Middle frontal gyrus (tissue), 1 donor: ENCODE measurements around the gene KLHL35.

ENCODE experiments used
- DNase-seq: peaks from one replicate; pipeline ENCODE4 v3.0.0-alpha.2; 2015; ENCODE audit warnings: low spot score; ENCODE audit errors: extremely low spot score

Gene KLHL35

DNA sequence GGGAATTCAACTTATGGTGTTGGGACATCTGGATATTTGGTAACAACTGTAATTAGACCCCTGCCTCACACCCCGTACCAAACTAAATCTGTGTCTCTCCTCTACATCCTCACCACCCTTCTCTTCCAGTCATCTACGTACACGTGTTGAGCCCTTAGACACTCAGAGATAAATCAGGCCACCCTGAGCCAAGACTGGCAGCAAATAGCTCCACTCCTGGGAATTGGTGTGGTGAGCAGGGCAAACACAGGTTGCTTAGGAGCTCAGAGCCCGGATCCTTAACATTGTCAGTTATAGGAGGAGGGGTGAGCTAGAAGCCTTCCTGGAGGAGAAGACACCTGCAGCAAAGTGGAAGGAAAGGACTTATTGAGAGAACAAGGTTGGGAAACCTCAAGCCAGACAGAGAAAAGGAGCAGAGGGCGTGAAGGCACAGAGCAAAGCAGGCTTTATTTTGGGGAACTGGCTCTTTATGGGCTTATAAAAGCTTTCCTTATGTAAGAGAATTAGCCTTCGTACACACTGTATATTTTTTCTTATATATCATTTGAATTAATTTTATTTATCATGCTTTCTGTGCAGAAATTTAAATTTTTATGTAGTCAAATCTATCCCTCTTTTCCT lies 36.9 kb upstream of the KLHL35 start:
- no peak for DNase-seq

DNA sequence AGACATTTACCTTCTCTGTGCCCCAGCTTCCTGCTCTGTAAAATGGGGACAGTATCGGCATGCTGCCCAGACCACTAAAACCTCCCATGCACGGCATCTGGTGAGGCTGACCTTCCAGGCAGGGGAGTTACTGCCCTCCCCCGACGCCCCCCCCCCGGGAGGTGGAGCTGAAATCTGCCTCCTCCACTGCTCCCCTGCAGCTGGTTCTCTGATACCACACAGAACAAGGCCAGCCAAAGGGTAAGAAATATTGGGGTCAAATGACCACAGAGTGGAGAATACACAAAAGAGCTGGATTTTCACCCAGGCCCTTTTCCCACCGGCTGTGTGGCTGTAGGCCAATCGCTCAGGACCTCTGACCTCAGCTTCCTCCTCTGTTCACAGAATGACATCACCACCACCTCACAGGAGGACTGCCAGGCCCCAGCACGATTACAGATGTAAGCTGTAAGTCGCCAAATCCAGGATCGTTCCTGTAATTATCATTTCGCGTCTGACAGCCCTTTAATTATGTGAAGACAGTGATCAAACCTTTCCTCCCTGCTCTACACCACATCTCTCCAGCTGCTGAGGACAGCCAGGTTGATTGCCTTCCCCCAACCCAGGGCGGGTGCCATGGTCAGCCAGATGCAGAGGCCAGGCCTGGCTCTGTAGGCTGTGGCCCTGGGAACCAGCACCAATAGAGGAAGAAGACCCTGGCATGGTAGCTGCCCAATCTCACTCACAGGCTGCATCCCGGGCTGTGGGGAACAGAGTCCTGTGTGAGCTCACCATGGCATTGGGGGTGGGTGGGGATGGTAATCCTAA lies 35.7 kb upstream of the KLHL35 start:
- no peak for DNase-seq

DNA sequence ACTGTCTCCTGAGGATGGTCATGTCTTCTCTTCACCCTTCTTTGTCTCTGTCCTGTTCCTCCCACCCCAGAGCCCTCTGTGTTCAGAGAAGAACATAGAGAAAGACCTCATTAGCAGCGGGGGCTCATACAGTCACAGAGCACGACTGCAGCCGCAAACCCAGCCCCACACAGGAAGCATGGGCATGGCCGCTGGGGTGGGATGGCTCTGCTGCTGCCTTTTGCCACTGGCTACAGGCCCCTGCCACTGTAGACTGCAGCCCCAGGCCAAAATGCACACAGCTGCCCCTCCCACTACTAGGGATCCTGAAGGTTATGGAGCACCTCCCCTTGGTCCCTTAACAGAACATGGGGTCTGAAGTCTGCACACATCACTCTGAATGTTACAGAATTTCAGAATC lies 34.9 kb upstream of the KLHL35 start:
- no peak for DNase-seq

DNA sequence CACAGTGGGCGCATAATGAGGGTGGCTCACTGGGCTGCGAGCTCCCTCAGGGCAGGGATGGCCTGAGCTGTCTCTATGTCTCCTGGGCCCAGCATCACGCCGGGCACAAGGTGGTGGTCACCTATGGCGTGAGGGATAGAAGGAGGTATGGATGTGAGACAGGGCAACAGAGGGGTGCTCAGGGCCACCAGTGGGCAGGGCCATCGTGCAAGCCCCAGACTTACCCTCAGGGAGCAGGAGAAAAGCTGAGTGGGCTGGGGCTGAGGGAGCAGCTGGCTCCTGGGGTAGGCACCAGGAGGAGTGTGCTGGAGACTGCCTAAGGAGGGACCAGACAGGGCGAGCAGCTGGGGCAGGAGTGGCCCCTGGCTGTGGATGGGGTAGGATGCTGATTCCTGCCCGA lies 34.3 kb upstream of the KLHL35 start:
- no peak for DNase-seq

DNA sequence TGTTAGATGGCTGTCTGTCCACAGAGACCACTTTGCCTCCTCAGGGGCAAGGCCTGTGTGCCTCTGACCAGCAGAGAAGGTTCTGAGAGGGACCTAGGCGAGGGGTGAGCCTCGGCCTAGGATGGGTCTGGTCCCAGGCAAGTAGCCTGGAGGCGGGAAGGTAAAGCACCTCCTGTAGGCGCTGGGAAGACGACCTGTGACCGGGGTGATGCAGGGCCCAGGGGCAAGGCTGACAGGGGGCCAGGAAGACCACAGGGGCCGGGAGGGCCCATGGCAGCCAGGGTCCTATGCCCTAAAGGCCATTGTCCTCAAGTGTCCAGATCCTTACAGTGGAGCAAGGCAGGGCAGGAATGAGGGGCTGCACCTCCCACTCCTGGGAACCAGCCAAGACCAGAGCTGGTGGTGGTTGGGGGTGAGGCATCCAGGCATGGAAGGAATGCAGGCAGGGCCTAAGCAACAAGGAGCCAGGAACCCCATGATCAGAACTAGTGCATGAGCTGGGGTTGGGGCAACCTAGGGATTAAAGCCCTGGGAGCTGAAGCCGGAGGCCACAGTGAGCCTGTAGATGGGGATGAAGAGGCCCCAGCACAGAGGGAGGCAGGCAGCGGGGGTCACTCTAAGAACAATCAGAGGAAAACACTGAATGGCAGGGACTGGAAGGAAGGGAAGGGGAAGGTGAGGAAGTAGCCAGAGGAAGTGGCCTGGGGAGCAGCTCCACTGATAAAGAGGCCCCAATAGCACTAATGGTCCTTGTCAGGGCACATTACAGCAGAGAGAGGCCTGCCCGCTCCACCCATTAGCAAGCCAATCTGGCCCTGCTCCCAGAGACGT lies 32.9 kb upstream of the KLHL35 start:
- no peak for DNase-seq

DNA sequence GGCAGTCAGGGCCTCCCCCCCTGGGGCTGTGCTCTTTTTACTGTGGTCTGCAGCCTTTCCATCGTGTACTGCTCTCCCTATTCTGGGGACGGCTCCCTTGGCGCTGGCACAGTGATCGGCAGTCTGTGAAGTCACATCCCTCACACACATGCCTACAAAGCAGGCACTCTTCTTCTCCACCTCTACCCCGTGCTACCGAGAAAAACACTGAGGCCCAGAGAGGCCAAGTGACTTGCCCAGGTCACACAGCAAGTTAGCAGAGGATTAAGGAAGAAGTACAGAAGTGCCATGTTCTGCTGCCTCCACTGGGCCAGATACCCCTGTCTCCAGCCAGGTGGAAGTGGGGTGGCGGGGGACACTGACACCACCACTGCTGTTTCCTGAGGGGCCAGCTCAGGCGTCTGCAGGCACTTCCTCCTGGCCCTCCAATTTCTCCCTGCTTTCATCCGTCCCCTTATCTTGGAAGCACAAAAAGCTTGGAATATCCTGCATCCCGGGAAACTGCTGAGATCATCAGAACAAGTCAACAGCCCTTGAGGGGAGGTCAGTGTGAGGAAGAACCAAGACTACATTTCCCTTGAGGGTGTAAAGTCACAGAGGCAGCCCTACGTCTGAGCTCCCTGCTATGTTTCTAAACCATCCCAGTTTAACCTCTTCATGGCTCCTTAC lies 30.2 kb upstream of the KLHL35 start:
- DNase-seq: no peak

DNA sequence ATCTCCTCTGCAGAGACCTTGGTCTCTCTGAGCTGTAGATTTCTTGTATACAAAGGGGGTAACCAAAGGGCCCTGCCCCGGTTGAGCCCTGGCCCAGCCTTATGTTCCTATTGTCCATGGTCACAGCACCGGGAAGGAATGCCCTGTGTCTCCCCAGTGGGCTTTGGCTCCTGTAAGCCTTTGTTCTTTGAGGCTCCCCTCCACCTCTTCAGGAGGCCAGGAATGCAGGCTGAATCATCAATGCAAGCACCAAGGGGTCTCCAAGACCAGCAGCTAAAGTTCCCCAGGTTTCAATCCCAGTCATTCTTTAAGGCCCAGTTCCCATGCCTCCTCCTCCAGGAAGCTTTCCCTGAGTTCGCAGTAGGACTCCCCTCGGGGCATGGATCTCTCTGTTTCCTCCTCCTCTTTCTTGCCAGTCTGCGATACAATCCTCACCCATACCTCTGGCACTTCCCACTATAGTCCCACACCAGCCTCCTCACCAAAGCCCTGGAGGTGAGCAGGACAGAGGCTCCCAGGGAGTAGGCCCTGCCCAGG lies 29.2 kb upstream of the KLHL35 start:
- no peak for DNase-seq

DNA sequence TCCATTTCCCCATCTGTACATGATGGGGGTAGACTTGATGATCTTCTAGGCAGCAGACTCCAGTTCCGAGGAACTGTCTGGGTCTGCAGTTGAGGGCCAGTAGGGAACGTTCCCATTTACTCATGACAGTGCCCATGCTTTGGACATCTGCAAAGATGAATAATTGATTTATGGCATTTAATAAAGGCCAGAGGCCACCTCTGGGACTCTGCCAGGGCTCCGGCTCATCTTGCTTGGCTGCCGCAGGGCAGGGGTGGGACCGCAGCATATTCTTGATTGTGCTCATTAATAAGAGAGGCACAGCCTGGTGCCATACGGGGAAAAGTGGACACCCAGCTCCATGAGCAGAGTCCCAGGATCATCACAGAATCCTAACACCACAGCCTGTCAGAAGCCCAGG lies 28.1 kb upstream of the KLHL35 start:
- no peak for DNase-seq

DNA sequence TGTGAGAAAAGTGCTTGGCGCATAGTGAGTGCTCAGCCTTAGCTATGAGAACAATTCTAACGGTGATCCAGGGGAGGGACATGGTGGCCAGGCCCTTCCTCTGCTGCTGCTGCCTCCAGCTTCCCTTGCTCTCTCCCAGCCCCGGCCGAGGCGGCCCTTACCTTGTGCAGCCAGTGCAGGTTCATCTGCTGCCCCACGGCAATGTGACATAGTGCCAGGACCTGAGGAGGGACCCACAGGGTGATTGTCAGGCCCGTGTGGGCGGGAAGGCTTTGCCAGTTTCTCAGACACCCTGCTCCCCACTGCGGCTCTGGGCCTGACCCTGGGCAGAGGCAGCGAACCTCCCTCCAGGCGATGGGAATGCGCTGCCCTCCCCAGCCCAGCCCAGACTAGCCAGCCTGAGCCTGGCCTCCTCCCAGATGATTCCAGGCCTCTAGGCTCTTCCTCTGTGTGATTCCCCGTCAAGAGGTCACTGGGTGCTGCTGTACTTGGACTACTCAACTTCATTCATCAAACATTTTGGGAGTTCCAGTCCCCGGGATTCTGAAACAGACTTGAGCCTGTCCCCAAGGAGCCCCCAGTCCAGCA lies 23.7 kb upstream of the KLHL35 start:
- DNase-seq: no peak

DNA sequence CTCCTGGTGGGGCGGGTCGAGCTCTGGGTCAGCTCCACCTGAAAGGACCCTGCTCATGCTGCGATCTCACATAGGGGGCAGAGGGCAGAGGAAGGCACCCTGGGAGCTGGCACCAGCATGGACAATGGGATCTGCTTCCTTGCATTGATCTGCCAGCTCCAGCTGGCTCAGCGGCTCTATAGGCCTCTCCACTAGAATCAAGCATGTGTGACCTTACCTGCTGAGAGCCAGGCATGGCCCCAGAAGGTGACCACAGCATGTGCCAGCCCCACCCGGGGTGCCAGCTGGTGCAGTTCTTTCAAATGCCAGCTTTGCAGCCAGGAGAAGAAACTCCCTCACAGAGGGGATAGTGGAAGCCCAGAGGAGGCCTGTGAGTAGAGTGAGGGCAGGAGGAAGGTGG lies 22.0 kb upstream of the KLHL35 start:
- DNase-seq: no peak

DNA sequence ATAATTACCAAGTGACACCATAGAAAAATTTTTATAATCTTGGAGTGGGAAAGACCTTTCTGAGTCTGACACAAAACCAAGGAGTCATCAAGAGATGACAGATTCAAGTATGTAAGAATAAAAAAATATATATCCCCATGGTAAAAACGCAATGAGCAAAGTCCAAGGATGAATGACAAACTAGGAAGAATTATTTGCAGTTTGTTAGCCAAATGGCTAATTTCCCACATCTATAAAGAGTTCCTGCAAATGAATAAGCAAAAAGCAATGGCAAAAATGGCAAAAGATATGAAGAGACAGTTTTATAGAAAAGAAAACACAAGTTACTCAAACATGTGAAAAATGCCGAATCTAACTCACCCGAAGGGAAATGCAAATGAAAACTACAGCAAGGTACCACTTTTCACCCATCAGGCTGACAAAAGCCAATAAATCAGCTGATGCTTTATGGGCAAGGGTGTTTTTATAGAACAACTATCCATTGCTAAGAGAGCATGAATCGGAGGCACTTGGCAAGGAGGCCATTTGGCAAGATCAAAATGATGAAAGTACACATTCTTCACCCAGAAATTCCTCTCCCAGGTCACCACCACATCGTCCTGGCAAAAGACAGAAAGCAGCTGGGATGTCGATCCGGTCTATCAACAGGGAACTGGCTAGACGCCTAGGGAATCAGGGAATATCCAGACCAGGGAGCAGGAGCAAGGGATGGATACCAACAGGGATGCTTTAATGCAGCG lies 21.1 kb upstream of the KLHL35 start:
- DNase-seq: no peak

DNA sequence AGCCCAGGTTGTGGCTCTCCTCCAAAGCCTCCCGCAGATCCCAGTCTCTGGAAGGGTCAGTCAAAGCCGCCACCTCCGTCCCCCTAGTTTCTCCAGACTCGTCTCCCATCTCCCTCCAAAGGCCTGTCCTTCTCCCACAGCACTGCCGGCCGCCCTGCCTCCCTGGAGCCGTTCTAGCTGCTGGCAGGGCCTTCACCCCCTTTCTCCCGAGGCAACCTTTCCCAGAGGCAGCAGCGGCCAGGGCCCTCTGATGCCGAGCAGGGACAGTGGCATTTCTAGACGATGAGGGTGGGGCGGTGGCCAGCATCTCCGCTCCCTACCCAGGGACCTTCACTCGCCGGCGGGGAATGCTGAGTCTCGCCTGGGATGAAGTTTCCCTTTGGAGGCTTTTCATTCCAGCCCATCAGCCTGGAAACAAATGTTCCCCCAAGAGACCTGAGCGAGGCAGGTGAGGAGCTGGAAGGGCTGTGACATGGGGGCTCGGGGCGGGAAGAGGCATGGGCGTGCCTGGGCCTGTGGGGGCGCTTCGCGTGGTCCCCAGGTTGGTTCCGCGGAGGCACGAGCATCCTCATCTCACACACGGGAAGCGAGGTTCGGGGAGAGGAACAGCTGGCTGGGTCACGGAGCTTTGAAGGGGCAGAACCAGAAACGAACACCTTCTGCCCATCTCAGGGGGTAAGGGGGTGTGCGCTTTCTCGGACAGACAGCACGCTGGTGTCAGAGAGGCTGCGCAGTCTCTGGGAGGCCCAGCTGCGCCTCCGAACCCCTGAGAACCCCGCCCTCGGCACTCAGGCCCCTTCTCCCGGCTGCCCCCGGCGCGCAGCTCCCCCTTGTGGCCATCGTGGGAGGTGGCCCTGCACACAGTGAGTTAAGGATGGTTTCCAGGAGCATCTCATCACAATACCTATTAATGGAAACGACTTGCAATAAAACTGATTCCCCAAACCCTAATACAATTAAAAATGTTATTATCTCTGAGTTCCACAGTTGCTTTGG lies 18.1 kb upstream of the KLHL35 start:
- no peak for DNase-seq

DNA sequence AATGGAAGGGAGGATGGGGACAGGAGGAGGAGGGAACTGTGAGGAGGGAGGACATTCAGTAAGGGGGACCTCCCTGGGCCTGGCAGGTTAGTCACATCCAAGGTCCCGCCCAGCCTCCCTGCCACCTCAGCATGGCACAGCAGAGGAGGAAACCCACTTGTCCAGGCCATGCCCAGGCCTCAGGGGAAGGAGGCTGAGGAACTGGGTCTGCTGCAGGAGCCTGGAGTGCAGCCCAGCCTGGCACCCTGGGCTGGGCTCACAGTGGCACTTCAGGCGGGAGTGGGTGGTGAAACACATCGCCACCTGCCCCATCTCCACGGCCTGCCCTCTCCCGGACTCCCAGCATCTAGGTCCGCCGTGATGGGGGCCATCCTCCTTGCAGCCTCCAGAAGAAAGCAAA lies 17.2 kb upstream of the KLHL35 start:
- no peak for DNase-seq

DNA sequence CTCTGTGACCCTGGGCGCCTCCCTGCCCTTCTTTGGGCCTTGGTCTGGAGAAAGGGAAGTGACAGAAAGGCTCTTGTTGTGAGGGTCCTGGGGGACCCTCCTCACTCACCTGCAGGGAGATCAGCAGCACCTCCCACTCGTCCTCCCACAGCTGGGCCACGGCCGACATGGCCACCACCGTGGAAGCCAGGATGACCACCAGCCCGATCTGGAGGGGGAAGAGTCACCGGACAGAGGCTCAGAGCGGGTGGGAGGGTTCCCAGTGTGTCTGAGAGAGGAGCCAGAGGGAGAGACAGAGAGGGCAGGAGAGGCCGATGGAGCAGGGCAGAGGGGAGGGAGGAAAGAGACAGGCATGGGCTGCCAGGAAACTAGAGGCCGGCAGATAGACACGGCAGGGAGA lies 16.8 kb upstream of the KLHL35 start:
- DNase-seq: no peak

DNA sequence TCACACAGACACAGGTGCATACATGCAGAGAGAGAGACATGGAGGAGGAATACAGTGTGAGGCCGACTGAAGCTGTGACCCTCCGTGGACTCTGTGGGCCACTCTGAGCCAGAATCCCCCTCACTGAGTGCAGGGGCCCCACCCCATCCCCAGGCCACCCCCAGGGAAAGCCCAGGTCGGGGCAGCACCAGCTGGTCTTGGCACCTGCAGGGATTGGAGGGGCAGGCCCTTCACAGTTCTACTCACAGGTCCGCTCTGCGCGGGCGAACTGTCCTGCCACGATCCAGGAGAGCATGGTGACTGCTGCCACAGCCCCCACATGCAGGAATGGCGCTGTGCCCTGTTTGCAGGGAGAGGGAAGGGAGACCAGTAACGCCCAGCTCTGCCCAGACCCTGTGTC lies 16.3 kb upstream of the KLHL35 start:
- DNase-seq: no peak

DNA sequence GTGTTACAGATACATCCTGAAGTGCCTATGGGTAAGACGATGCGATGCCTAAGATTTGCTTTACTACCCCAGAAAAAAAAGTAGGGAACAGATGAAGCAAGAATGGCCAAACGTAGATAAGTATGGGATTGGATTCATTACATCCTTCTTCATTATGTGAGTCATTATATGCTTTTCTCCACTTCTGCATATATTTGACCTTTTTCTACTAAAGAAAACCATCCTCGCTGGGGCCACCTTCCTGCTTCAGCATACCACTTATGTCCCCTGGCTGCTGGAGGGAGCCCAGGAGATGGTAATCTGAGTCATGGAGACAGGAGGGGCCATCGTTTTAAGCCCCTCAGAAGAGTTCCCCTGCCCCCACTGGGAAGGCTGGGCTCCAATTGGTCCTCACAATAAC lies 14.4 kb upstream of the KLHL35 start:
- DNase-seq: no peak

DNA sequence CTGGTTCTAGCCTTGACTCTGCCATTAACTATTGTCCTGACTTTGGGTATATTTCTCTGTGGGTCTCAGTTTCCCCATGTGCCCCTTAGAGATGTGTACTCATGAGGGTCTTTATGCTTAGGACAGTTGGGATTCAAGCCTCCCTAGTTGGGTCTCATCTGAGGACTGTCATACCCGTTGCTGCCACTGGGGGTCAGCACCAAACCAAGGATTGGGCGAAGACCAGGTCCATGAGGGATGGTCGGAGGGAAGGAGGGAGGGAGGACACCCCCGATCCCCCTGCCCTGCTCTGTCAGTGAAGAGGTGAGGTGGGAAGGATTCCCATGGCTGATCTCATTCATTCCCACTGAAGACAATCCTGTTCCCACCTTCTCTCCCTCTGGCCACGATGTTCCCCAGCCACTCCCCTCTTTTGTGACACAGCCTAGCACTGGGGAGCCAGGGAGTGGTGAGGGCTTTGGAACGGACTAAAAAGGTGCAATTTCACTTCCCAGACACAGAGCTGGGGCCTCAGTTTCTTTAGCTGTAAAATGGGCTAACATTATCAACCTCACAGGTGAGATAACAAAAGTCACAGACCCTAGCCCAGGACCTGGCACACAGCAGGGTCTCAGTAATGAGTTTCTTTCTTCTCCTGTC lies 12.4 kb upstream of the KLHL35 start:
- DNase-seq: no peak

DNA sequence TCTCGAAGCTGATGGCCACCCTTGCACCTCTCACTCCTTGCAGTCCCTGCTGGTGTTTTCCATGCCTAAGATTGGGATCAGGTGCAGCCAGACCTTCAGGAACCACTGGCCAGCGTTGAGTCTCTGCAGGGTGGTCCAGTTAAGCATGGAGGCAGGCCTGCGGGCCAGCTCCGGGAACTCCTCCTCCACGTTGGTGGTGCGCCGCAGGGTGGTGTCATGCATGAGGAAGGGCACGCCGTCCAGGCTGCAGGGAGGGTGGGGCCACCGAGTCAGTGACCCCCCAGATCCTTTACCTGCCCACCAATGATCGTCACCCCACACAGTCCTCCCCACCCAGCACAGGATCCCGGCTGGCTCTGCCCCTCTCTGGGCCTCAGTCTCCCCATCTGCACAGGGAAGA lies 10.0 kb upstream of the KLHL35 start:
- DNase-seq: no peak
